Right lobe of liver (tissue), 6 donors: ENCODE results near the gene RHOBTB1. TPM values are rescaled to one million over a fixed set of nuclear protein-coding genes. Genes with fewer than 3 reads are reported as not detected.

Experiments
- ATAC-seq, 4 donors: fragments of 200-7000 bp; cut with Tn5 transposase; one replicate each; pipeline ENCODE4 v1.9.1; 2020; ENCODE audit warnings: mild to moderate bottlenecking in 4 of 4, moderate library complexity in 4 of 4
- DNase-seq, 3 donors: peaks; one replicate each; pipeline ENCODE4 v3.0.0-alpha.2; 2020
- H3K27ac ChIP-seq, 3 donors: fragments of 200-600 bp; one replicate each; pipeline ENCODE4 v1.8.0; 2022
- H3K27me3 ChIP-seq, 2 donors: fragments of 200-600 bp; one replicate each; pipeline ENCODE4 v1.8.0; 2022
- H3K36me3 ChIP-seq, 4 donors: fragments of 200-600 bp; sonication (generic) in 1 of 4; one replicate each; pipeline versions ENCODE4 v1.5.1 to v1.8.0; 2017 to 2022; ENCODE audit warnings: control low read depth in 1 of 4
- H3K4me1 ChIP-seq, 4 donors: fragments of 200-600 bp; sonication (generic) in 1 of 4; one replicate each; pipeline versions ENCODE4 v1.5.1 to v1.8.0; 2017 to 2022; ENCODE audit warnings: control low read depth in 1 of 4
- H3K4me3 ChIP-seq, 3 donors: fragments of 200-600 bp; one replicate each; pipeline ENCODE4 v1.8.0; 2022
- H3K9me3 ChIP-seq, 4 donors: fragments of 200-600 bp; sonication (generic) in 1 of 4; one replicate each; pipeline versions ENCODE4 v1.5.1 to v1.8.0; 2017 to 2022; ENCODE audit warnings: control low read depth in 1 of 4
- CTCF ChIP-seq, 4 donors: fragments of 200-600 bp in 3 of 4; fragments of 450-650 bp in 1 of 4; IDR thresholded peaks; one replicate each; pipeline versions ENCODE4 v1.5.1 to v1.8.0; 2016 to 2022; ENCODE audit warnings: antibody characterized with exemption in 4 of 4, mild to moderate bottlenecking in 2 of 4
- POLR2A ChIP-seq: fragments of 450-650 bp; IDR thresholded peaks from one replicate; pipeline ENCODE4 v1.6.1; 2017; ENCODE audit warnings: antibody characterized with exemption, mild to moderate bottlenecking
- WGBS: methylation state at CpG from one replicate; pipeline ENCODE4 v1.1.6; 2018; ENCODE audit warnings: low coverage, low lambda C conversion rate; ENCODE audit not compliant: insufficient coverage; ENCODE audit errors: missing lambda C conversion rate; 5-methylcytosine and 5-hydroxymethylcytosine counted together
- intact Hi-C, 2 donors: fragments of 100-400 bp; cut with DNase I; formaldehyde crosslinking; loops; one replicate each; pipeline versions ENCODE4 v1.11.2 to v1.14.1; 2022
- total RNA-seq, 6 experiments: library from RNA; depleted of rRNA in 2 of 6; stranded (reverse); fragments of >200 nt in 2 of 6; fragmentation: NEBNext Ultra II Directional in 3 of 6; extraction: Animal tissue kit (Norgen Biotek cat#: 25700) in 3 of 6; gene quantifications; one replicate each; pipeline versions ENCODE4 v1.1.0 to v1.2.4, GENCODE V29; 2016 to 2023
- donor health status: DM: no; HTN: yes; CAD: no.
- donor health status: DM: no; HTN: no; CAD: no.
- donor health status: DM: no; HTN: no; CAD: no.
- donor health status: DM: no; HTN: yes; CAD: no.
- donor health status: DM: no; HTN: yes; CAD: no.

The RHOBTB1 gene
- total RNA-seq, 6 experiments from 2014 or later = 3.0 to 5.4 (median 4.4) TPM

GRCh38 chr10:60896033-60896432, 48.0 kb downstream of the RHOBTB1 start:
- no peaks in the 10 kb centered on the region for H3K9me3 ChIP-seq
- no peak overlapping the region for H3K4me3 ChIP-seq
- no peaks in the 10 kb centered on the region for H3K36me3 ChIP-seq
- ATAC-seq = no peak
- no peak overlapping the region for H3K27ac ChIP-seq
- no peak for DNase-seq
- H3K27me3 ChIP-seq = no peaks in the 10 kb centered on the region
- no peak for TF ChIP-seq POLR2A
- intact Hi-C loops = loop anchor here in 1 of 2 donors (10.0 kb wide), 1 partner anchor 49 kb away; the partner anchor contains the start of gene RHOBTB1
- no peaks in the 10 kb centered on the region for H3K4me1 ChIP-seq

- Histone ChIP-seq H3K36me3 (no peaks in the 10 kb centered on the region), H3K27ac (no peak overlapping the region), H3K27me3 (no peaks in the 10 kb centered on the region), H3K4me3 (no peak overlapping the region), H3K9me3 (no peaks in the 10 kb centered on the region), H3K4me1 (no peaks in the 10 kb centered on the region)
- intact Hi-C loops = loop anchor here in 1 of 2 donors (10.0 kb wide), 1 partner anchor 50 kb away; the partner anchor contains the start of gene RHOBTB1
- TF ChIP-seq POLR2A (no peak), CTCF (IDR thresholded peaks at IDR 0.05) (no peak)
- DNase-seq (no peak), ATAC-seq (no peak)
Observed at GRCh38 chr10:60894786-60895185, 49.2 kb downstream of the RHOBTB1 start.

- no peaks in the 10 kb centered on the region for H3K4me1 ChIP-seq
- no peak for DNase-seq
- WGBS = 77% methylated on average over 3 of the region's 3 CpGs
- no peak overlapping the region for H3K4me3 ChIP-seq
- no peak for ATAC-seq
- H3K27me3 ChIP-seq = no peaks in the 10 kb centered on the region
- no peak overlapping the region for H3K27ac ChIP-seq
- no peak for TF ChIP-seq POLR2A
- no peak for TF ChIP-seq CTCF (IDR thresholded peaks at IDR 0.05)
- H3K9me3 ChIP-seq = no peaks in the 10 kb centered on the region
- H3K36me3 ChIP-seq = no peaks in the 10 kb centered on the region
- intact Hi-C loops = loop anchor here in 1 of 2 donors (10.0 kb wide), 1 partner anchor 52 kb away; the partner anchor contains the start of gene RHOBTB1
Observed at GRCh38 chr10:60893231-60893630, 50.8 kb downstream of the RHOBTB1 start.

- H3K4me1 ChIP-seq = no peaks in the 10 kb centered on the region
- WGBS = 81% methylated on average over 8 of the region's 8 CpGs
- ATAC-seq (no peak), DNase-seq (no peak)
- intact Hi-C loops = loop anchor here in 1 of 2 donors (10.0 kb wide), 1 partner anchor 52 kb away; the partner anchor contains the start of gene RHOBTB1
- H3K36me3 ChIP-seq = no peaks in the 10 kb centered on the region
- H3K9me3 ChIP-seq = no peaks in the 10 kb centered on the region
- no peak overlapping the region for H3K27ac ChIP-seq
- H3K4me3 ChIP-seq = no peak overlapping the region
- TF ChIP-seq POLR2A (no peak), CTCF (IDR thresholded peaks at IDR 0.05) (no peak)
- H3K27me3 ChIP-seq = no peaks in the 10 kb centered on the region
Observed at GRCh38 chr10:60892571-60892970, 51.4 kb downstream of the RHOBTB1 start.

- no peaks in the 10 kb centered on the region for H3K9me3 ChIP-seq
- no peak for ATAC-seq
- DNase-seq = no peak
- H3K27ac ChIP-seq = no peak overlapping the region
- TF ChIP-seq POLR2A (no peak), CTCF (IDR thresholded peaks at IDR 0.05) (no peak)
- intact Hi-C loops = loop anchor here in 1 of 2 donors (10.0 kb wide), 1 partner anchor 54 kb away; the partner anchor contains the start of gene RHOBTB1
- H3K4me3 ChIP-seq = no peak overlapping the region
- H3K4me1 ChIP-seq = no peaks in the 10 kb centered on the region
- H3K36me3 ChIP-seq = no peaks in the 10 kb centered on the region
- WGBS = 100% methylated on average over 1 of the region's 1 CpG
- no peaks in the 10 kb centered on the region for H3K27me3 ChIP-seq
Observed at GRCh38 chr10:60890811-60891210, 53.2 kb downstream of the RHOBTB1 start.
